ENCODE data around the gene FADS3. TPM values are rescaled to one million over a fixed set of nuclear protein-coding genes. Genes with fewer than 3 reads are reported as not detected.

Gene FADS3
- total and polyA plus RNA-seq, 9 of the 15 experiments (the other 6 are each of a cell fraction or from before 2014, with no cell fraction given) = 0.97 to 148 (median 92.7) TPM

DNA sequence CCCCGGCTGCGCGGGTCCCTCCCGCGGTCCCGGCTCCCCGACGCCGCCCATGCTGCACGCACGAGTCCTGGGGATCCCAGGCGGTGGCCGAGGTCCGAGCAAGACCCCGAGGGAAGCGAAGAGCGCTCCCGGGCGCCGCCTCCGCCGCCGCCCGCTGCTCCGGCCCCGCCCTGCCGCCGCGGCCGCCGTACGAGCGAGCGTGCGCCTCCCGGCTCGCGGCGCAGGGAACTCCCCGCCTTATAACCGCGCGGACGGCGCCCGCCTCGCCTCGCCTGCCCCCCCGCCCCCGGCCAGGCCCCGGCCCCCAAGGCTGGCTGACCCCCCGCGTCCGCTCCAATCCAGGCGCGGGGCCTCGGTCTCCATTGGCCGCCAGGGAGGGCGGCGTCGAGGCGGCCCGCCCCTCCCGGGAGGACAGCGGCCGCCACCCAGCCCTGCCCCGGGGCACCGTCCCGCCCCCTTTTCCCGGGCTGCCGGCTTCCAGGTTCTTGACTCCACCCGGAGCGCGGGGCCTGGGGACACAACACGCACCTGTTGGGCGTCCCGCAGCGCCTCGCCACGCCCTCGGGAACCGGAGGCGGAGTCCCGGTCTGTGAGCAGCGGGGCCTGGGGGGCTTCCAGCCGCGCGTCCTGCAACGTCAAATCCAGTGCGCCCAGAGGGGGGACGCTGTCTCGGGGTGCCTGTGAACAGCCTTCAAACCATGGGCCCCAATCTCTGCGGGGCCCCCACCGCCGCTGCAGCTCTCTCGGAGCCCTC, at the start of gene FADS3 (continued):
- TF ChIP-seq, protein P1, sequence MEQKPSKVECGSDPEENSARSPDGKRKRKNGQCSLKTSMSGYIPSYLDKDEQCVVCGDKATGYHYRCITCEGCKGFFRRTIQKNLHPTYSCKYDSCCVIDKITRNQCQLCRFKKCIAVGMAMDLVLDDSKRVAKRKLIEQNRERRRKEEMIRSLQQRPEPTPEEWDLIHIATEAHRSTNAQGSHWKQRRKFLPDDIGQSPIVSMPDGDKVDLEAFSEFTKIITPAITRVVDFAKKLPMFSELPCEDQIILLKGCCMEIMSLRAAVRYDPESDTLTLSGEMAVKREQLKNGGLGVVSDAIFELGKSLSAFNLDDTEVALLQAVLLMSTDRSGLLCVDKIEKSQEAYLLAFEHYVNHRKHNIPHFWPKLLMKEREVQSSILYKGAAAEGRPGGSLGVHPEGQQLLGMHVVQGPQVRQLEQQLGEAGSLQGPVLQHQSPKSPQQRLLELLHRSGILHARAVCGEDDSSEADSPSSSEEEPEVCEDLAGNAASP (IDR thresholded peaks at IDR 0.05) = no peak
- TF ChIP-seq ZNF668 (CRISPR knock-in tag; IDR thresholded peaks at IDR 0.05) (no peak), PHF20 (IDR thresholded peaks at IDR 0.05; ENCODE audit: partially characterized antibody) (no peak), TRIM28 (IDR thresholded peaks at IDR 0.05) (no peak), NR2C1 (IDR thresholded peaks at IDR 0.05) (no peak), NR2C1 (tag; IDR thresholded peaks at IDR 0.05) (no peak), PTTG1 (tag; IDR thresholded peaks at IDR 0.05; ENCODE audit: low read depth) (no peak), CHD2 (IDR thresholded peaks at IDR 0.05; ENCODE audit: low read depth, low read length) (no peak), SREBF2 (CRISPR knock-in tag; IDR thresholded peaks at IDR 0.05) (no peak), JUNB (CRISPR knock-in tag; conservative IDR thresholded peaks at IDR 0.05) (no peak), ZNF146 (CRISPR knock-in tag; IDR thresholded peaks at IDR 0.05; ENCODE audit: unreplicated experiment) (no peak), TSC22D4 (tag; IDR thresholded peaks at IDR 0.05) (no peak), MTA2 (IDR thresholded peaks at IDR 0.05; ENCODE audit: low read depth) (no peak), ARID1B (IDR thresholded peaks at IDR 0.05) (no peak)
- TF ChIP-seq, protein P2, sequence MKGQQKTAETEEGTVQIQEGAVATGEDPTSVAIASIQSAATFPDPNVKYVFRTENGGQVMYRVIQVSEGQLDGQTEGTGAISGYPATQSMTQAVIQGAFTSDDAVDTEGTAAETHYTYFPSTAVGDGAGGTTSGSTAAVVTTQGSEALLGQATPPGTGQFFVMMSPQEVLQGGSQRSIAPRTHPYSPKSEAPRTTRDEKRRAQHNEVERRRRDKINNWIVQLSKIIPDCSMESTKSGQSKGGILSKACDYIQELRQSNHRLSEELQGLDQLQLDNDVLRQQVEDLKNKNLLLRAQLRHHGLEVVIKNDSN (CRISPR knock-in tag; IDR thresholded peaks at IDR 0.05) = no peak
- TF ChIP-seq, protein P3, sequence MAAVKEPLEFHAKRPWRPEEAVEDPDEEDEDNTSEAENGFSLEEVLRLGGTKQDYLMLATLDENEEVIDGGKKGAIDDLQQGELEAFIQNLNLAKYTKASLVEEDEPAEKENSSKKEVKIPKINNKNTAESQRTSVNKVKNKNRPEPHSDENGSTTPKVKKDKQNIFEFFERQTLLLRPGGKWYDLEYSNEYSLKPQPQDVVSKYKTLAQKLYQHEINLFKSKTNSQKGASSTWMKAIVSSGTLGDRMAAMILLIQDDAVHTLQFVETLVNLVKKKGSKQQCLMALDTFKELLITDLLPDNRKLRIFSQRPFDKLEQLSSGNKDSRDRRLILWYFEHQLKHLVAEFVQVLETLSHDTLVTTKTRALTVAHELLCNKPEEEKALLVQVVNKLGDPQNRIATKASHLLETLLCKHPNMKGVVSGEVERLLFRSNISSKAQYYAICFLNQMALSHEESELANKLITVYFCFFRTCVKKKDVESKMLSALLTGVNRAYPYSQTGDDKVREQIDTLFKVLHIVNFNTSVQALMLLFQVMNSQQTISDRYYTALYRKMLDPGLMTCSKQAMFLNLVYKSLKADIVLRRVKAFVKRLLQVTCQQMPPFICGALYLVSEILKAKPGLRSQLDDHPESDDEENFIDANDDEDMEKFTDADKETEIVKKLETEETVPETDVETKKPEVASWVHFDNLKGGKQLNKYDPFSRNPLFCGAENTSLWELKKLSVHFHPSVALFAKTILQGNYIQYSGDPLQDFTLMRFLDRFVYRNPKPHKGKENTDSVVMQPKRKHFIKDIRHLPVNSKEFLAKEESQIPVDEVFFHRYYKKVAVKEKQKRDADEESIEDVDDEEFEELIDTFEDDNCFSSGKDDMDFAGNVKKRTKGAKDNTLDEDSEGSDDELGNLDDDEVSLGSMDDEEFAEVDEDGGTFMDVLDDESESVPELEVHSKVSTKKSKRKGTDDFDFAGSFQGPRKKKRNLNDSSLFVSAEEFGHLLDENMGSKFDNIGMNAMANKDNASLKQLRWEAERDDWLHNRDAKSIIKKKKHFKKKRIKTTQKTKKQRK (IDR thresholded peaks at IDR 0.05; ENCODE audit: borderline replicate concordance, low read depth, low read length) = no peak
- TF ChIP-seq, protein P4, sequence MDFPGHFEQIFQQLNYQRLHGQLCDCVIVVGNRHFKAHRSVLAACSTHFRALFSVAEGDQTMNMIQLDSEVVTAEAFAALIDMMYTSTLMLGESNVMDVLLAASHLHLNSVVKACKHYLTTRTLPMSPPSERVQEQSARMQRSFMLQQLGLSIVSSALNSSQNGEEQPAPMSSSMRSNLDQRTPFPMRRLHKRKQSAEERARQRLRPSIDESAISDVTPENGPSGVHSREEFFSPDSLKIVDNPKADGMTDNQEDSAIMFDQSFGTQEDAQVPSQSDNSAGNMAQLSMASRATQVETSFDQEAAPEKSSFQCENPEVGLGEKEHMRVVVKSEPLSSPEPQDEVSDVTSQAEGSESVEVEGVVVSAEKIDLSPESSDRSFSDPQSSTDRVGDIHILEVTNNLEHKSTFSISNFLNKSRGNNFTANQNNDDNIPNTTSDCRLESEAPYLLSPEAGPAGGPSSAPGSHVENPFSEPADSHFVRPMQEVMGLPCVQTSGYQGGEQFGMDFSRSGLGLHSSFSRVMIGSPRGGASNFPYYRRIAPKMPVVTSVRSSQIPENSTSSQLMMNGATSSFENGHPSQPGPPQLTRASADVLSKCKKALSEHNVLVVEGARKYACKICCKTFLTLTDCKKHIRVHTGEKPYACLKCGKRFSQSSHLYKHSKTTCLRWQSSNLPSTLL (IDR thresholded peaks at IDR 0.05) = no peak

Data from K562 (cell line).